Endothelial cell of umbilical vein (primary cell): Measurements from ENCODE around the gene DVL3. TPM values are rescaled to one million over a fixed set of nuclear protein-coding genes. Genes with fewer than 3 reads are reported as not detected.

Experiments
- BruUV-seq: library from RNA; stranded (reverse); fragments of 400-500 nt; replicated peaks from 2 replicates; lab custom pipeline; 2021; lab: Mats Ljungman, UMichigan
- CTCF ChIA-PET: fragments of 300-600, 350-600 bp; sonication (Branson Sonifier 250); formaldehyde crosslinking; loops from one replicate; lab custom pipeline; 2021; ENCODE audit warnings: antibody characterized with exemption, inconsistent platforms; lab: Charles Lee
- POLR2A ChIA-PET: fragments of 300-600, 350-600 bp; sonication (Branson Sonifier 250); formaldehyde crosslinking; loops from one replicate; lab custom pipeline; 2021; ENCODE audit warnings: antibody characterized with exemption, inconsistent platforms; lab: Charles Lee
- DNase-seq: peaks from one replicate; pipeline ENCODE4 v3.0.0-alpha.2; 2011; ENCODE audit warnings: low read depth, low spot score
- FAIRE-seq: peaks from 2 replicates; lab custom pipeline; 2011; peaks lifted over from hg19 to GRCh38; lab: Jason Lieb, UNC
- H2AFZ ChIP-seq: 2 replicates; pipeline ENCODE4 v1.6.0; 2012; ENCODE audit warnings: low read depth, low read length, control low read depth, inconsistent platforms
- H3K27ac ChIP-seq: 2 replicates; pipeline ENCODE4 v1.5.1; 2011; ENCODE audit warnings: low read depth, mild to moderate bottlenecking, control low read depth, low read length, moderate library complexity; ENCODE audit not compliant: insufficient read depth
- H3K27me3 ChIP-seq, 2 experiments: 2 replicates each; pipeline versions ENCODE4 v1.6.0 to v1.6.1; 2011; ENCODE audit warnings: low read length in 2 of 2, mixed read lengths in 1 of 2; ENCODE audit not compliant: control insufficient read depth in 2 of 2, insufficient read depth in 2 of 2
- H3K36me3 ChIP-seq, 2 experiments: 2 replicates in 1 of 2; 3 replicates in 1 of 2; pipeline ENCODE4 v1.5.1; 2011; ENCODE audit warnings: low read length in 2 of 2, mild to moderate bottlenecking in 1 of 2, moderate library complexity in 1 of 2; ENCODE audit not compliant: control insufficient read depth in 2 of 2, insufficient read depth in 2 of 2; ENCODE audit errors: extremely low read depth in 1 of 2
- H3K4me1 ChIP-seq: 3 replicates; pipeline ENCODE4 v1.5.1; 2011; ENCODE audit warnings: mild to moderate bottlenecking, low read length; ENCODE audit not compliant: control insufficient read depth, insufficient read depth; ENCODE audit errors: extremely low read depth
- H3K4me2 ChIP-seq: 2 replicates; pipeline ENCODE4 v1.6.1; 2011; ENCODE audit warnings: low read length, control low read depth, mixed read lengths; ENCODE audit not compliant: insufficient read depth
- H3K4me3 ChIP-seq, 3 experiments: fragments of 200-600 bp in 1 of 3; sonication (generic), shearing (Covaris generic) in 1 of 3; replicated peaks in 1 of 3; 2 replicates each; pipeline ENCODE4 v1.5.1; 2011 to 2016; ENCODE audit warnings: control low read depth in 3 of 3, low read length in 3 of 3, mild to moderate bottlenecking in 2 of 3, inconsistent platforms in 1 of 3, low read depth in 1 of 3, moderate library complexity in 1 of 3; ENCODE audit not compliant: insufficient read depth in 1 of 3
- H3K79me2 ChIP-seq: 2 replicates; pipeline ENCODE4 v1.6.0; 2012; ENCODE audit warnings: low read length, inconsistent platforms; ENCODE audit not compliant: control insufficient read depth, insufficient read depth
- H3K9ac ChIP-seq: replicated peaks from 2 replicates; pipeline ENCODE3; 2011; ENCODE audit warnings: low read length, control low read depth; ENCODE audit not compliant: insufficient read depth; ENCODE audit errors: extremely low read depth
- H3K9me1 ChIP-seq: replicated peaks from 3 replicates; pipeline ENCODE4 v1.6.0; 2011; ENCODE audit warnings: mild to moderate bottlenecking, low read length; ENCODE audit not compliant: control insufficient read depth, insufficient read depth; ENCODE audit errors: extremely low read depth
- H3K9me3 ChIP-seq: replicated peaks from 2 replicates; pipeline ENCODE4 v1.5.1; 2012; ENCODE audit warnings: low read length, inconsistent platforms; ENCODE audit not compliant: control insufficient read depth, insufficient read depth
- H4K20me1 ChIP-seq: replicated peaks from 2 replicates; pipeline ENCODE3; 2011; ENCODE audit warnings: mild to moderate bottlenecking, low read length; ENCODE audit not compliant: control insufficient read depth, insufficient read depth; ENCODE audit errors: extremely low read depth
- EZH2 ChIP-seq: IDR thresholded peaks from 2 replicates; pipeline ENCODE4 v1.6.1; 2012; ENCODE audit warnings: borderline replicate concordance, low read depth, mild to moderate bottlenecking, moderate library complexity, low read length, inconsistent platforms; ENCODE audit not compliant: severe bottlenecking
- FOS ChIP-seq: IDR thresholded peaks from 2 replicates; pipeline ENCODE4 v1.6.1; 2011; ENCODE audit warnings: mild to moderate bottlenecking, low read length, moderate library complexity, borderline replicate concordance; ENCODE audit not compliant: insufficient read depth
- GATA2 ChIP-seq: IDR thresholded peaks from 2 replicates; pipeline ENCODE4 v1.7.0; 2011; ENCODE audit warnings: low read depth, mild to moderate bottlenecking, moderate library complexity, mixed read lengths, low read length; ENCODE audit not compliant: insufficient read length, insufficient read depth
- JUN ChIP-seq: IDR thresholded peaks from 2 replicates; pipeline ENCODE4 v1.6.1; 2011; ENCODE audit warnings: borderline replicate concordance, low read depth; ENCODE audit not compliant: insufficient read length, insufficient read depth
- MYC ChIP-seq: IDR thresholded peaks from one replicate; pipeline ENCODE4 v1.6.1; 2011; ENCODE audit warnings: mild to moderate bottlenecking, low read depth, low read length
- POLR2A ChIP-seq: IDR thresholded peaks from 2 replicates; pipeline ENCODE4 v1.6.1; 2012; ENCODE audit warnings: low read depth, mild to moderate bottlenecking, control low read depth, low read length
- POLR2AphosphoS5 ChIP-seq: IDR thresholded peaks from 2 replicates; pipeline ENCODE4 v1.6.1; 2012; ENCODE audit warnings: low read depth, mild to moderate bottlenecking, control low read depth, low read length, moderate library complexity; ENCODE audit not compliant: insufficient read depth
- dilution Hi-C: fragments of 300-500 bp; cut with MboI; formaldehyde crosslinking; loops from one replicate; pipeline ENCODE4 v1.15.0; 2019; ENCODE audit warnings: low sequenced_read_pairs; ENCODE audit not compliant: extremely low pct_ligation_motif_present
- intact Hi-C: fragments of 100-400 bp; cut with micrococcal nuclease; formaldehyde crosslinking; loops from one replicate; pipeline ENCODE4 v1.10.0; 2022
- polyA plus RNA-seq, 4 experiments: library from polyadenylated mRNA; depleted of rRNA in 3 of 4; stranded (reverse) in 3 of 4; unstranded in 1 of 4; fragments of >200 nt; gene quantifications; 2 replicates each; pipeline versions ENCODE4 v1.2.1 to v1.2.3, GENCODE V29; 2011 to 2012; ENCODE audit warnings: missing spikeins in 1 of 4
- total RNA-seq: library from RNA; stranded (reverse); gene quantifications from 2 replicates; pipeline ENCODE4 v1.2.3, GENCODE V29; 2021
- TF ChIP-seq, protein P1 (sequence below): IDR thresholded peaks from 2 replicates; pipeline ENCODE4 v1.6.1; 2011; ENCODE audit not compliant: insufficient read depth, insufficient read length
- TF ChIP-seq, protein P2 (sequence below), 2 donors: IDR thresholded peaks; 1 replicate in 1 of 2; 2 replicates in 1 of 2; pipeline ENCODE4 v1.5.1; 2011; ENCODE audit warnings: low read length in 2 of 2, mild to moderate bottlenecking in 2 of 2, moderate library complexity in 2 of 2, control low read depth in 1 of 2, inconsistent platforms in 1 of 2, low read depth in 1 of 2; ENCODE audit not compliant: insufficient read depth in 1 of 2; ENCODE audit errors: extremely low read depth in 1 of 2

DVL3 gene
- total and polyA plus RNA-seq, 2 donors (not counting 3 experiments of a cell fraction or from before 2014, with no cell fraction given): 43.8 to 59.0 TPM

DNA sequence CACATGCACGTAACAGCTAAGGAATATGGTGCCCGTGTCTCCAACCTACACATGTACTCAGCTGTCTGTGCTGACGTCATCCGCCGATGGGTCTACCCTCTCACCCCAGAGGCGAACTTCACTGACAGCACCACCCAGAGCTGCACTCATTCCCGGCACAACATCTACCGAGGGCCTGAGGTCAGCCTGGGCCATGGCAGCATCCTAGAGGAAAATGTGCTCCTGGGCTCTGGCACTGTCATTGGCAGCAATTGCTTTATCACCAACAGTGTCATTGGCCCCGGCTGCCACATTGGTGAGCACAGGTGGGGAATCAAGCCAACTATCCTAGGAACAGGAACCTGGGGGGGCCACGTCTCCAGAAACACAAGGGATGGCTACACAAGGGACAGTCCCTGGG lies 14.7 kb upstream of the DVL3 start:
- intact Hi-C loops: no loop called here

More for the DNA sequence above, 14.7 kb upstream of the DVL3 start:
- Histone ChIP-seq H2AFZ (no peak overlapping the region), H3K36me3 (peaks cover 31 to 38% of the 10 kb centered on the region in 2 experiments), H3K9ac (no peak overlapping the region), H3K27ac (no peak overlapping the region), H3K4me3 (no peak overlapping the region), H3K4me1 (peaks cover 15% of the 10 kb centered on the region), H3K27me3 (no peaks in the 10 kb centered on the region), H4K20me1 (no peaks in the 10 kb centered on the region), H3K4me2 (no peak overlapping the region), H3K9me1 (no peaks in the 10 kb centered on the region), H3K79me2 (peaks cover 27% of the 10 kb centered on the region), H3K9me3 (no peaks in the 10 kb centered on the region)
- TF ChIP-seq JUN: no peak
- TF ChIP-seq, protein P1, sequence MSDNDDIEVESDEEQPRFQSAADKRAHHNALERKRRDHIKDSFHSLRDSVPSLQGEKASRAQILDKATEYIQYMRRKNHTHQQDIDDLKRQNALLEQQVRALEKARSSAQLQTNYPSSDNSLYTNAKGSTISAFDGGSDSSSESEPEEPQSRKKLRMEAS: no peak
- TF ChIP-seq, protein P2, sequence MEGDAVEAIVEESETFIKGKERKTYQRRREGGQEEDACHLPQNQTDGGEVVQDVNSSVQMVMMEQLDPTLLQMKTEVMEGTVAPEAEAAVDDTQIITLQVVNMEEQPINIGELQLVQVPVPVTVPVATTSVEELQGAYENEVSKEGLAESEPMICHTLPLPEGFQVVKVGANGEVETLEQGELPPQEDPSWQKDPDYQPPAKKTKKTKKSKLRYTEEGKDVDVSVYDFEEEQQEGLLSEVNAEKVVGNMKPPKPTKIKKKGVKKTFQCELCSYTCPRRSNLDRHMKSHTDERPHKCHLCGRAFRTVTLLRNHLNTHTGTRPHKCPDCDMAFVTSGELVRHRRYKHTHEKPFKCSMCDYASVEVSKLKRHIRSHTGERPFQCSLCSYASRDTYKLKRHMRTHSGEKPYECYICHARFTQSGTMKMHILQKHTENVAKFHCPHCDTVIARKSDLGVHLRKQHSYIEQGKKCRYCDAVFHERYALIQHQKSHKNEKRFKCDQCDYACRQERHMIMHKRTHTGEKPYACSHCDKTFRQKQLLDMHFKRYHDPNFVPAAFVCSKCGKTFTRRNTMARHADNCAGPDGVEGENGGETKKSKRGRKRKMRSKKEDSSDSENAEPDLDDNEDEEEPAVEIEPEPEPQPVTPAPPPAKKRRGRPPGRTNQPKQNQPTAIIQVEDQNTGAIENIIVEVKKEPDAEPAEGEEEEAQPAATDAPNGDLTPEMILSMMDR (IDR thresholded peaks at IDR 0.05; ENCODE audit: extremely low read depth in 1 of 2, insufficient read depth in 1 of 2, low read depth in 1 of 2, low read length in 2 of 2): no peak
- no peak for TF ChIP-seq POLR2A
- TF ChIP-seq FOS: no peak
- TF ChIP-seq MYC: no peak
- no peak for TF ChIP-seq EZH2
- TF ChIP-seq POLR2AphosphoS5: no peak
- TF ChIP-seq GATA2: no peak
- DNase-seq: no peak
- FAIRE-seq: no peak
- ChIA-PET POLR2A (no interaction called here), CTCF (no interaction called here)
- no TSS peak for BruUV-seq
- dilution Hi-C loops: no loop called here
